Breast epithelium (tissue), 4 donors: ENCODE results near the gene ST8SIA2. TPM values are rescaled to one million over a fixed set of nuclear protein-coding genes. Genes with fewer than 3 reads are reported as not detected.

Experiments
- DNase-seq, 2 donors: peaks; one replicate each; pipeline ENCODE4 v3.0.0-alpha.2; 2019; ENCODE audit warnings: low spot score in 2 of 2
- H3K27ac ChIP-seq, 2 donors: fragments of 200-600 bp; sonication (generic) in 1 of 2; one replicate each; pipeline ENCODE4 v1.5.1; 2016 to 2019; ENCODE audit warnings: mild to moderate bottlenecking in 1 of 2
- H3K27me3 ChIP-seq, 2 donors: fragments of 200-600 bp; sonication (generic) in 1 of 2; one replicate each; pipeline versions ENCODE4 v1.5.1 to v1.6.0; 2017 to 2019; ENCODE audit warnings: control low read depth in 1 of 2, mild to moderate bottlenecking in 1 of 2
- H3K36me3 ChIP-seq: fragments of 200-600 bp; one replicate; pipeline ENCODE4 v1.5.1; 2019
- H3K4me1 ChIP-seq, 2 donors: fragments of 200-600 bp; sonication (generic); one replicate each; pipeline ENCODE4 v1.5.1; 2016 to 2019; ENCODE audit warnings: control low read depth in 1 of 2
- H3K4me3 ChIP-seq, 3 donors: fragments of 200-600 bp; sonication (generic); 1 replicate in 2 of 3; 2 replicates in 1 of 3; pipeline ENCODE4 v1.5.1; 2016 to 2019; ENCODE audit warnings: mild to moderate bottlenecking in 3 of 3, moderate library complexity in 2 of 3
- H3K9me3 ChIP-seq, 2 donors: fragments of 200-600 bp; sonication (generic) in 1 of 2; one replicate each; pipeline ENCODE4 v1.5.1; 2016 to 2019; ENCODE audit warnings: control low read depth in 1 of 2
- CTCF ChIP-seq, 3 donors: fragments of 450-650 bp; IDR thresholded peaks; one replicate each; pipeline ENCODE4 v1.5.1; 2016 to 2017; ENCODE audit warnings: antibody characterized with exemption in 3 of 3, mild to moderate bottlenecking in 3 of 3, moderate library complexity in 3 of 3
- POLR2A ChIP-seq: fragments of 450-650 bp; IDR thresholded peaks from one replicate; pipeline ENCODE4 v1.6.1; 2016; ENCODE audit warnings: antibody characterized with exemption, mild to moderate bottlenecking, moderate library complexity
- POLR2AphosphoS5 ChIP-seq, 3 donors: sonication (generic); formaldehyde crosslinking; IDR thresholded peaks; one replicate each; pipeline ENCODE4 v1.6.1; 2017; ENCODE audit warnings: antibody characterized with exemption in 3 of 3
- intact Hi-C: fragments of 100-400 bp; cut with DNase I; formaldehyde crosslinking; loops from one replicate; pipeline ENCODE4 v1.15.1; 2023; ENCODE audit warnings: low total_unique reads
- total RNA-seq, 3 donors: library from RNA; depleted of rRNA; stranded (reverse); fragments of >200 nt; gene quantifications; one replicate each; pipeline ENCODE4 v1.1.0, GENCODE V29; 2016

The ST8SIA2 gene
- total RNA-seq, 3 donors from 2014 or later = 0.59 to 0.66 TPM; not detected in 1

- Histone ChIP-seq H3K27me3 (no peaks in the 10 kb centered on the region), H3K9me3 (no peaks in the 10 kb centered on the region), H3K27ac (no peak overlapping the region), H3K4me1 (no peaks in the 10 kb centered on the region), H3K36me3 (no peaks in the 10 kb centered on the region), H3K4me3 (no peak overlapping the region)
- DNase-seq = no peak
- intact Hi-C loops = no loop called here
- TF ChIP-seq POLR2AphosphoS5 (IDR thresholded peaks at IDR 0.05) (no peak), CTCF (IDR thresholded peaks at IDR 0.05) (no peak), POLR2A (no peak)
These were observed 69.7 kb downstream of the ST8SIA2 start for GRCh38 chr15:92463352-92463751.

- Histone ChIP-seq H3K4me1 (no peaks in the 10 kb centered on the region), H3K27ac (no peak overlapping the region), H3K9me3 (no peaks in the 10 kb centered on the region), H3K4me3 (no peak overlapping the region), H3K36me3 (no peaks in the 10 kb centered on the region), H3K27me3 (no peaks in the 10 kb centered on the region)
- intact Hi-C loops = no loop called here
- no peak for TF ChIP-seq POLR2A
- no peak for TF ChIP-seq POLR2AphosphoS5 (IDR thresholded peaks at IDR 0.05)
- TF ChIP-seq CTCF (IDR thresholded peaks at IDR 0.05) = no peak
- DNase-seq = no peak
These were observed 70.1 kb downstream of the ST8SIA2 start for GRCh38 chr15:92463826-92464225.

- H3K27ac ChIP-seq = no peak overlapping the region
- no peaks in the 10 kb centered on the region for H3K36me3 ChIP-seq
- TF ChIP-seq POLR2AphosphoS5 (IDR thresholded peaks at IDR 0.05) = no peak
- no peak for TF ChIP-seq POLR2A
- TF ChIP-seq CTCF (IDR thresholded peaks at IDR 0.05) = no peak
- no peak overlapping the region for H3K4me3 ChIP-seq
- DNase-seq = no peak
- intact Hi-C loops = no loop called here
- H3K4me1 ChIP-seq = no peaks in the 10 kb centered on the region
- no peaks in the 10 kb centered on the region for H3K9me3 ChIP-seq
- H3K27me3 ChIP-seq = no peaks in the 10 kb centered on the region
These were observed 73.2 kb downstream of the ST8SIA2 start for GRCh38 chr15:92466834-92467233.

GRCh38 chr15:92467245-92467644, 73.6 kb downstream of the ST8SIA2 start:
- no peaks in the 10 kb centered on the region for H3K9me3 ChIP-seq
- DNase-seq = no peak
- no peaks in the 10 kb centered on the region for H3K27me3 ChIP-seq
- no peaks in the 10 kb centered on the region for H3K4me1 ChIP-seq
- H3K27ac ChIP-seq = no peak overlapping the region
- TF ChIP-seq POLR2AphosphoS5 (IDR thresholded peaks at IDR 0.05) (no peak), CTCF (IDR thresholded peaks at IDR 0.05) (no peak), POLR2A (no peak)
- intact Hi-C loops = no loop called here
- no peaks in the 10 kb centered on the region for H3K36me3 ChIP-seq
- H3K4me3 ChIP-seq = no peak overlapping the region

GRCh38 chr15:92468991-92469390, 75.3 kb downstream of the ST8SIA2 start:
- H3K27me3 ChIP-seq = no peaks in the 10 kb centered on the region
- no peak overlapping the region for H3K27ac ChIP-seq
- TF ChIP-seq POLR2A (no peak), CTCF (IDR thresholded peaks at IDR 0.05) (no peak), POLR2AphosphoS5 (IDR thresholded peaks at IDR 0.05) (no peak)
- intact Hi-C loops = no loop called here
- no peaks in the 10 kb centered on the region for H3K9me3 ChIP-seq
- H3K36me3 ChIP-seq = no peaks in the 10 kb centered on the region
- no peak for DNase-seq
- H3K4me3 ChIP-seq = no peak overlapping the region
- H3K4me1 ChIP-seq = no peaks in the 10 kb centered on the region
